Activated T-helper 2 cell treated with anti-CD3 and anti-CD28 coated beads, Interferon-gamma antibody, Interleukin-2, Interleukin-4, amounts not matched to agents 10 μg/mL and 5 μg/mL and 100 μg/mL, durations not matched to agents 14 hours and 24 hours and 36 hours (primary cell): ENCODE measurements around the gene IL1RAPL1. TPM values are rescaled to one million over a fixed set of nuclear protein-coding genes. Genes with fewer than 3 reads are reported as not detected.

Experiments
- DNase-seq: peaks from one replicate; pipeline ENCODE4 v3.0.0; 2021; ENCODE audit warnings: low spot score
- H3K27ac Mint-ChIP-seq: one replicate; pipeline ENCODE4 v1.8.0; 2021; ENCODE audit warnings: mixed read lengths
- H3K27me3 Mint-ChIP-seq: one replicate; pipeline ENCODE4 v1.8.0; 2021; ENCODE audit warnings: low read depth, mixed read lengths
- H3K36me3 Mint-ChIP-seq: one replicate; pipeline ENCODE4 v1.8.0; 2021; ENCODE audit warnings: low read depth, mixed read lengths
- H3K4me1 Mint-ChIP-seq: one replicate; pipeline ENCODE4 v1.8.0; 2021; ENCODE audit warnings: low read depth, mixed read lengths
- H3K4me3 Mint-ChIP-seq: one replicate; pipeline ENCODE4 v1.8.0; 2021; ENCODE audit warnings: low read depth, mild to moderate bottlenecking, moderate library complexity, mixed read lengths
- H3K9me3 Mint-ChIP-seq: one replicate; pipeline ENCODE4 v1.8.0; 2021; ENCODE audit warnings: mixed read lengths
- intact Hi-C: fragments of 100-400 bp; cut with micrococcal nuclease; formaldehyde crosslinking; loops from one replicate; pipeline ENCODE4 v1.15.1; 2023
- total RNA-seq: library from RNA; stranded (reverse); gene quantifications from 2 replicates; pipeline ENCODE4 v1.2.3, GENCODE V29; 2022

The IL1RAPL1 gene
- total RNA-seq, 1 donor from 2014 or later, result not detected

- H3K4me1 Mint-ChIP-seq, result no peaks in the 10 kb centered on the region
- H3K36me3 Mint-ChIP-seq, result no peaks in the 10 kb centered on the region
- no peaks in the 10 kb centered on the region for H3K27me3 Mint-ChIP-seq
- intact Hi-C loops, result no loop called here
- no peak overlapping the region for H3K4me3 Mint-ChIP-seq
- H3K9me3 Mint-ChIP-seq, result peaks cover 18% of the 10 kb centered on the region
- no peak for DNase-seq
- no peak overlapping the region for H3K27ac Mint-ChIP-seq
These were observed 263.7 kb downstream of the IL1RAPL1 start for GRCh38 chrX:28850955-28851354.

- no peak overlapping the region for H3K4me3 Mint-ChIP-seq
- DNase-seq, result no peak
- H3K4me1 Mint-ChIP-seq, result no peaks in the 10 kb centered on the region
- intact Hi-C loops, result no loop called here
- no peaks in the 10 kb centered on the region for H3K27me3 Mint-ChIP-seq
- no peaks in the 10 kb centered on the region for H3K36me3 Mint-ChIP-seq
- no peak overlapping the region for H3K27ac Mint-ChIP-seq
- H3K9me3 Mint-ChIP-seq, result peaks cover 18% of the 10 kb centered on the region
These were observed 264.6 kb downstream of the IL1RAPL1 start for GRCh38 chrX:28851871-28852270.

DNA sequence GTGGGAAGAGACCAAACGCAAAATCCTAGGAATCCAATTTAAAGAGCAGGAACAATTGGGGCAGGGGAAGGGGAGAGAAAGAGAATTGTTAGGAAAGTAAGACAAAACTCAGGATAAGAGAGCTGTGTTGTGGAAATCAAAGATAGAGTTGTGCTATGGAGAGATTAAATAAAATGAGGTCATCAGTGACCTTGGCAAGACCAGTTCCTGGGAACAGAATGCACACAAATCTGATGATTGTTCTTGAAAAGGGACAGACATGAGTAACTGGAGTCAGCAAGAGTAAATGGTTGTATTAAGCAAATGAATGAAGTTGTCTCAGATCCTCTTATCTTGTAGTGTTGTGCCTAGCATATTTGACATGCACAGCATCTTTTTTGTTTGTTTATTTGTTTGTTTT, 267.4 kb downstream of the IL1RAPL1 start:
- no peaks in the 10 kb centered on the region for H3K27me3 Mint-ChIP-seq
- no peak overlapping the region for H3K4me3 Mint-ChIP-seq
- intact Hi-C loops, result no loop called here
- H3K36me3 Mint-ChIP-seq, result no peaks in the 10 kb centered on the region
- peaks cover 14% of the 10 kb centered on the region for H3K9me3 Mint-ChIP-seq
- H3K4me1 Mint-ChIP-seq, result no peaks in the 10 kb centered on the region
- no peak overlapping the region for H3K27ac Mint-ChIP-seq
- no peak for DNase-seq

DNA sequence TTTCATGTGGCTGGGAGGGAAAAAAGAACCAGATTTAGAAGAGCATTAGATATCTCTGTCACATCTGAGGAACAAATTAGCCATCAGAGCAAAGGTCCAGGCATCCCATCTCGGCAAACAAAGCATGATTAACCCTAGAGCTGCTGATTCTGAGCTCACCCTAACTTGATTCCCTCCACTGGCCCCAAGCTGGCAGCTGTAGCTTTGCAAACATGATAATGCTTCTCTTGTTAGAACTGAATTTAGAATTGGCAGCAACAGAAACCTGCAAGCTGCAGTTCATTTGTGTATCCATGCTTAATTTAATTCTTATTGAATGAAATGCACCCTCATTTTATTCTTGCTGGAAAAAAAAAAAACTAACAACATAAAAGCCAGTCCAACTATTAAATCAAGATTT, 289.2 kb downstream of the IL1RAPL1 start:
- H3K4me3 Mint-ChIP-seq, result no peak overlapping the region

DNA sequence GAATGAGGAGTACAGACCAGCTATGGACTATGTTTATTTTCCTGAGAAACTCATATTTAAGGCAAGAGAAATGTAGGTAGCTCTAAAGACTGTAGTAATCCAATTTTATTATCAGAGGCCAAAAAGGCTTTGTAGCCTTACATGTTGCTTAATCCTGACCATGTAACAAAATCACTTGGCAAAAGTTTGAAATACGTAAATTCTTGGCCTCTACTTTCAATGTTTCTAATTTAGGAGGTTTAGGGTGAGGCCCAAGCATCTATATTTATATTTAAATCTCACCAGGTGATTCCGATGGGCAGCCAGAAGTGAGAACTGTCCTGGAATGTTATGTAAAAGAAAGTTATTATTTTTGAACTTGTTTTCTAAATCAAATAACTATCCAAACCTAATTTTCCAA, 289.7 kb downstream of the IL1RAPL1 start:
- Mint-ChIP-seq H3K27me3 (no peaks in the 10 kb centered on the region), H3K4me1 (no peaks in the 10 kb centered on the region), H3K9me3 (peaks cover 12% of the 10 kb centered on the region), H3K4me3 (no peak overlapping the region), H3K36me3 (no peaks in the 10 kb centered on the region), H3K27ac (no peak overlapping the region)
- no peak for DNase-seq
- intact Hi-C loops, result no loop called here

More for the DNA sequence above, 289.2 kb downstream of the IL1RAPL1 start:
- DNase-seq, result no peak
- Mint-ChIP-seq H3K4me1 (no peaks in the 10 kb centered on the region), H3K27me3 (no peaks in the 10 kb centered on the region), H3K36me3 (no peaks in the 10 kb centered on the region), H3K27ac (no peak overlapping the region), H3K9me3 (peaks cover 7% of the 10 kb centered on the region)
- intact Hi-C loops, result no loop called here

DNA sequence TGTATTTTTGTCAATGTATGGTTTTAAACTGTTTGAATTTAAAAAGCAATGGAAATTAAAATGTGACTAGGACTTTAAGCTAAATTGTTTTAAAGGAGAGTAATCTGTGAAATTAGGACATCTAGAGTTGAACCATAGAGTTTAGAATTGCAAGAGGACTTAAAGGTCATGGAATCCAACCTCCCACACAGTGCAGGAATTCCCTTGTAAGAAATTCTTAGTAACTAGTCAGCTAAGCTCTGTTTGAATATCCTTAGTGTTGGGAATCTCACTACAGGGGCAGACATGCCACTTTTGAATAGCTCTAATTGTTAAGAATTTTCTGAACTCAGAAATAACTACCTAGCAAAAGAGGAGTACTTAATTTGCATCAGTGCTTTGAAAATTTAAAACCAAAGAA, 292.9 kb downstream of the IL1RAPL1 start:
- intact Hi-C loops, result no loop called here
- Mint-ChIP-seq H3K9me3 (peaks cover 12% of the 10 kb centered on the region), H3K27me3 (no peaks in the 10 kb centered on the region), H3K27ac (no peak overlapping the region), H3K36me3 (no peaks in the 10 kb centered on the region), H3K4me3 (no peak overlapping the region), H3K4me1 (no peaks in the 10 kb centered on the region)
- DNase-seq, result no peak

DNA sequence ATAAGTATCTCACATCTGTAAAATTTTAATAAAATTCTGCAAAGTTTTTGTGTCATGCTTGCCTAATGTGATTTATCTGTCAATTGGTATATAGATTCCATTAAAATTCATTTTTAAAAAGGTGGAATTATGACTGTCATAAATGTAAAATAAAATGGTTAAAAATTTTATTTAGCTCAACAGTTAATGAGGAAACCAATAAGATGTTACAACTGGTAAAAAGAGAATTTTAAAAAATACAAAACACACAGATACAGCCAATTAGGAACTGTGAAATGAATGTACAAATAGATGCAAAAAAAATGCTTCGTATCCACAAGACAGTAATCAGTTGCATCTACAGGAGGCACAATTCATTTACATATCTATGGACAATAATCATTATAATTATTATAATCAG, 297.6 kb downstream of the IL1RAPL1 start:
- H3K4me1 Mint-ChIP-seq, result no peaks in the 10 kb centered on the region
- intact Hi-C loops, result no loop called here
- H3K27ac Mint-ChIP-seq, result no peak overlapping the region
- DNase-seq, result no peak
- peaks cover 9% of the 10 kb centered on the region for H3K9me3 Mint-ChIP-seq
- no peaks in the 10 kb centered on the region for H3K36me3 Mint-ChIP-seq
- H3K4me3 Mint-ChIP-seq, result no peak overlapping the region
- no peaks in the 10 kb centered on the region for H3K27me3 Mint-ChIP-seq

DNA sequence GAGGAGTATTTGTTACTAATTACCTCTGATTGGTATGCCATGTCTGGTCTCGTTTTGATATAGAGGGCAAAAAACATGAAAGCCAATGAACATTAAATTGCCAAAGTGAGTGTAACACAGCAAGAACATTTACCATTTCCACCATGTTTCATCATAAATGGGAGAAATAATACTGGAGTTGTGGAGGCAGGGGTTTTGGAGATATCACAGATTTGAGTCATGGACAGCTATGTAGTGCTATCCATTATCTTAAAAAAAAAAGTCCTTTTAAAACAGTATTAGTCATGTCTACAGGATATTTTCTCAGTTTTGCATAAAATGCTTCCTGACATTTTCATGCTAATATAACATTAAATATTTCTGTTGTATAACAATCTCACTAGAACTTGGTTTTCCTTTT, 301.2 kb downstream of the IL1RAPL1 start:
- DNase-seq, result no peak
- intact Hi-C loops, result no loop called here
- Mint-ChIP-seq H3K36me3 (no peaks in the 10 kb centered on the region), H3K4me1 (no peaks in the 10 kb centered on the region), H3K27ac (no peak overlapping the region), H3K4me3 (no peak overlapping the region), H3K27me3 (no peaks in the 10 kb centered on the region), H3K9me3 (no peaks in the 10 kb centered on the region)

DNA sequence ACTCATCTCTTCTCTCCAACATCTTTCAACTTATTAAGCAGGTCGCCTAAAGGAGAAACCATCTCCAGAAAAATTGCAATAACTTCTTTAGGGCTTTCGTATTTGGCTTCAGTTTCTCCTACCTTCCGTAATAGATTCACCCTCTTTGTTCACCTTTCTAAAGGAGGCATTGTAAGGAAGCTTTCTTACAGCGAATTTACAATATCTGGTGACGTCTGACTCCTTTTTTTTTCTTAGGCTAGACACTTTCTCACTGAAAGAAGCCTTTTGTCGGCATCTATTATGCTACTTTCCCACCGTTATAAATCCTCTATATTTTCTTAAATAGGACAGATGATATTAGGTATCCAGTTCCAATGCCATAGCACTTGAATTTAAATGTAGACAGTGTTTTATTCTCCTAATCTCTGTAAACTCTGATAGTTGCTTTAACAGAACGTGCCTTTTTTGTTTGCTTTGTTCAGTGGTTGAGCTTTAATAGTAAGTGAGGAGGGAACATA, 302.4 kb downstream of the IL1RAPL1 start:
- DNase-seq, result no peak
- H3K4me1 Mint-ChIP-seq, result no peaks in the 10 kb centered on the region
- no peak overlapping the region for H3K27ac Mint-ChIP-seq
- no peak overlapping the region for H3K4me3 Mint-ChIP-seq
- H3K36me3 Mint-ChIP-seq, result no peaks in the 10 kb centered on the region
- no peaks in the 10 kb centered on the region for H3K9me3 Mint-ChIP-seq
- H3K27me3 Mint-ChIP-seq, result no peaks in the 10 kb centered on the region
- intact Hi-C loops, result no loop called here

DNA sequence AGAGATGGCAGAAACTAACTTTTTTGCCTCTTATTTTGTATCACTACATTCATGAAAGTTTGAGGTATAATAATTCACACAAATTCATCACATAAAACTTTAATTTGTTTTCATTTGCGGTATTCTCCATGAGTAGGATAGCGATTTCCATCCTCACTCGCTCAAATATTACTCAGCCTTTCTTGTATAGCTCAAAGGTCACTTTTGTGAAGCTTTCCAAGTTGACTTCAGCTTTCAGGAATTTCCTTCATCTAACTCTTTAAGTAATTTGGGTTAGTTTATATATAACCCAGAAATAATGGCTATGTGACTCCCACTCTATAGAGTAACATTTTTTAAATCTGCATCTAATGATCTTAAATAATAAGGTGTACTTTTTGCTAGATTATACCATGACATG, 314.4 kb downstream of the IL1RAPL1 start:
- DNase-seq, result no peak
- no peaks in the 10 kb centered on the region for H3K36me3 Mint-ChIP-seq
- intact Hi-C loops, result no loop called here
- no peak overlapping the region for H3K4me3 Mint-ChIP-seq
- no peaks in the 10 kb centered on the region for H3K4me1 Mint-ChIP-seq
- H3K27me3 Mint-ChIP-seq, result no peaks in the 10 kb centered on the region
- H3K27ac Mint-ChIP-seq, result no peak overlapping the region
- H3K9me3 Mint-ChIP-seq, result peaks cover 3% of the 10 kb centered on the region

DNA sequence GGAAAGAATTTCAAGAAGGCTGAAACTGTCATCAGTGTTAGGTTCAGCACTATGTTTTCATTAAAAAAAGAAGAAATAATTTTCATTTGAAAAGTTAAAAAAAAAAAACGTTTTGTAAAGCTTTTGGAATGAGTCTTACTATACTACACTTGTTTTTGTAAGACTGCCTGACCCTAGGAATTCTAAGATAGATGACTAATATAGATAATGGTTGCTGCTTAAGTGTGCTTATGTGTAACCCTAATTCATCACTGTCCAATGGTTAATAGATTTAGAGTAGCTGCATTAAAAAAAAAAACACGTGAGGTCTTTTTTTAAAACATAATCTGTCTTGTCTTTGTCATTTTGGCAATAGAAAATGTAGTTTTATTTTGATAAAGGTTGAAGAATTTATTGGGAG, 323.2 kb downstream of the IL1RAPL1 start:
- no peak overlapping the region for H3K4me3 Mint-ChIP-seq
- H3K27me3 Mint-ChIP-seq, result no peaks in the 10 kb centered on the region
- no peak for DNase-seq
- intact Hi-C loops, result no loop called here
- no peaks in the 10 kb centered on the region for H3K4me1 Mint-ChIP-seq
- peaks cover 7% of the 10 kb centered on the region for H3K9me3 Mint-ChIP-seq
- H3K27ac Mint-ChIP-seq, result no peak overlapping the region
- no peaks in the 10 kb centered on the region for H3K36me3 Mint-ChIP-seq

GRCh38 chrX:28920153-28920943, 333.1 kb downstream of the IL1RAPL1 start:
- Mint-ChIP-seq H3K27ac (no peak overlapping the region), H3K27me3 (no peaks in the 10 kb centered on the region), H3K36me3 (no peaks in the 10 kb centered on the region), H3K9me3 (peaks cover 4% of the 10 kb centered on the region), H3K4me3 (no peak overlapping the region), H3K4me1 (no peaks in the 10 kb centered on the region)
- intact Hi-C loops, result no loop called here
- DNase-seq, result no peak

- Mint-ChIP-seq H3K9me3 (peaks cover 4% of the 10 kb centered on the region), H3K27ac (no peak overlapping the region), H3K4me3 (no peak overlapping the region), H3K27me3 (no peaks in the 10 kb centered on the region), H3K4me1 (no peaks in the 10 kb centered on the region), H3K36me3 (no peaks in the 10 kb centered on the region)
- intact Hi-C loops, result no loop called here
- no peak for DNase-seq
These were observed 334.9 kb downstream of the IL1RAPL1 start for GRCh38 chrX:28922106-28922505.
